ENCODE results near the gene CNTN1. TPM values are rescaled to one million over a fixed set of nuclear protein-coding genes. Genes with fewer than 3 reads are reported as not detected.
"Not testable (repeated sequence)": the region's sequence is repeated elsewhere in the genome, so short reads cannot be mapped to it uniquely, and the experiment has no call there.

CNTN1 gene
- total and polyA plus RNA-seq, 10 donors: 0.50 to 12.3 (median 5.8) TPM

GRCh38 chr12:40735551-40736230 is 43.5 kb downstream of the CNTN1 start:
- 68 to 78% (median 75%) methylated on average over 3 of the region's 3 CpGs for WGBS, 5 donors
- Histone ChIP-seq H3K4me3 (no peak overlapping the region), H3K9me3 (peaks cover 0 to 5% (median 0%) of the 10 kb centered on the region in 8 donors), H3K27me3 (replicated peaks in 1 of 7) (no peaks in the 10 kb centered on the region), H3K36me3 (no peaks in the 10 kb centered on the region), H3K4me1 (no peaks in the 10 kb centered on the region), H3K27ac (no peak overlapping the region)
- DNase-seq: no peak
- no peak for TF ChIP-seq POLR2AphosphoS5 (IDR thresholded peaks at IDR 0.05)
- TF ChIP-seq POLR2A (IDR thresholded peaks at IDR 0.05): no peak
- TF ChIP-seq CTCF (IDR thresholded peaks at IDR 0.05 in 8 of 11, conservative IDR thresholded peaks at IDR 0.05 in 3 of 11): no peak
- intact Hi-C loops (cut with DNase I; ENCODE audit: low total_unique reads): no loop called here

- H3K27ac ChIP-seq; H3K4me1 ChIP-seq; H3K9me3 ChIP-seq; H3K36me3 ChIP-seq; H3K27me3 ChIP-seq (replicated peaks in 1 of 7); H3K4me3 ChIP-seq; DNase-seq; intact Hi-C loops (cut with DNase I; ENCODE audit: low total_unique reads): not testable (repeated sequence)
- 83 to 95% (median 87%) methylated on average over 4 of the region's 4 CpGs for WGBS, 5 donors
Observed at GRCh38 chr12:40737416-40737815, 45.2 kb downstream of the CNTN1 start.

GRCh38 chr12:40738856-40739255 is 46.6 kb downstream of the CNTN1 start:
- no peaks in the 10 kb centered on the region for H3K36me3 ChIP-seq
- no peak overlapping the region for H3K4me3 ChIP-seq
- no peaks in the 10 kb centered on the region for H3K4me1 ChIP-seq
- TF ChIP-seq POLR2A (IDR thresholded peaks at IDR 0.05) (no peak), POLR2AphosphoS5 (IDR thresholded peaks at IDR 0.05) (no peak), CTCF (IDR thresholded peaks at IDR 0.05 in 8 of 11, conservative IDR thresholded peaks at IDR 0.05 in 3 of 11) (no peak)
- no peak for DNase-seq
- no peak overlapping the region for H3K27ac ChIP-seq
- H3K9me3 ChIP-seq: peaks cover 0 to 5% (median 0%) of the 10 kb centered on the region in 8 donors
- intact Hi-C loops (cut with DNase I; ENCODE audit: low total_unique reads): no loop called here
- no peaks in the 10 kb centered on the region for H3K27me3 ChIP-seq (replicated peaks in 1 of 7)

GRCh38 chr12:40742041-40742440 is 49.8 kb downstream of the CNTN1 start:
- no peak for TF ChIP-seq POLR2A (IDR thresholded peaks at IDR 0.05)
- no peak for TF ChIP-seq POLR2AphosphoS5 (IDR thresholded peaks at IDR 0.05)
- no peak for TF ChIP-seq CTCF (IDR thresholded peaks at IDR 0.05 in 8 of 11, conservative IDR thresholded peaks at IDR 0.05 in 3 of 11)
- Histone ChIP-seq H3K4me1 (no peaks in the 10 kb centered on the region), H3K9me3 (peaks cover 0 to 5% (median 0%) of the 10 kb centered on the region in 8 donors), H3K27me3 (replicated peaks in 1 of 7) (no peaks in the 10 kb centered on the region), H3K36me3 (no peaks in the 10 kb centered on the region), H3K27ac (no peak overlapping the region), H3K4me3 (no peak overlapping the region)
- DNase-seq: no peak
- WGBS, 5 donors: 55 to 78% (median 74%) methylated on average over 2 of the region's 2 CpGs
- intact Hi-C loops (cut with DNase I; ENCODE audit: low total_unique reads): no loop called here

GRCh38 chr12:40745386-40745785 is 53.1 kb downstream of the CNTN1 start:
- Histone ChIP-seq H3K27me3 (replicated peaks in 1 of 7) (no peaks in the 10 kb centered on the region), H3K27ac (no peak overlapping the region), H3K4me1 (no peaks in the 10 kb centered on the region), H3K4me3 (no peak overlapping the region), H3K36me3 (no peaks in the 10 kb centered on the region), H3K9me3 (peaks cover 0 to 4% (median 0%) of the 10 kb centered on the region in 8 donors)
- intact Hi-C loops (cut with DNase I; ENCODE audit: low total_unique reads): no loop called here
- DNase-seq: no peak
- no peak for TF ChIP-seq POLR2A (IDR thresholded peaks at IDR 0.05)
- TF ChIP-seq POLR2AphosphoS5 (IDR thresholded peaks at IDR 0.05): no peak
- TF ChIP-seq CTCF (IDR thresholded peaks at IDR 0.05 in 8 of 11, conservative IDR thresholded peaks at IDR 0.05 in 3 of 11): no peak
